Fibroblast of peridontal ligament (primary cell): ENCODE results near the gene TRPT1.
A peak's percentile ranks its signal among the peaks of the same experiment; 100 is the strongest.

ENCODE experiments used
- DNase-seq: peaks from one replicate; pipeline ENCODE4 v3.0.0-alpha.2; 2010; ENCODE audit errors: extremely low read depth

The TRPT1 gene

GRCh38 chr11:64245401-64245796, 19.4 kb upstream of the TRPT1 start:
- DNase-seq = no peak

- DNase-seq = no peak
These were observed 19.0 kb upstream of the TRPT1 start for GRCh38 chr11:64244966-64245365.

DNA sequence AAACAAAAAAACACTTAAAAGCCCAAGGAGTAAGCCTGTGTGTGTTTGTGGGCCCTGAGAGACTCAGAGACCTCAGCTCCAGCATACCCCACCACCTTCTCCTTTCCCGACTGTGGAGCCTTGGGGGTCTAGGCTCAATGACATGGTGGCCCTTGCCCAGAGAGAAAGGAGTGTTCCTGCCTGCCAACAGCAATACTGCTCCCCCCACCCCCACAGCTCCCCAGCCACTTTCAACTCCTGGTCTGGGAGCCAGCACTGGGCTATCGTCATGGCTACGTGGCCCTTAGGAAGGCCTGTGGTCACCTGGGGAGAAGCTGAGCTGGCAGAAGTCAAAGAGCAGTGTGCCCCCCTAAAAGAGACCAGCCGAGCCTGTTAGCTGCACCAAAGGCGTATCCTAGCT, 18.1 kb upstream of the TRPT1 start:
- no peak for DNase-seq

DNA sequence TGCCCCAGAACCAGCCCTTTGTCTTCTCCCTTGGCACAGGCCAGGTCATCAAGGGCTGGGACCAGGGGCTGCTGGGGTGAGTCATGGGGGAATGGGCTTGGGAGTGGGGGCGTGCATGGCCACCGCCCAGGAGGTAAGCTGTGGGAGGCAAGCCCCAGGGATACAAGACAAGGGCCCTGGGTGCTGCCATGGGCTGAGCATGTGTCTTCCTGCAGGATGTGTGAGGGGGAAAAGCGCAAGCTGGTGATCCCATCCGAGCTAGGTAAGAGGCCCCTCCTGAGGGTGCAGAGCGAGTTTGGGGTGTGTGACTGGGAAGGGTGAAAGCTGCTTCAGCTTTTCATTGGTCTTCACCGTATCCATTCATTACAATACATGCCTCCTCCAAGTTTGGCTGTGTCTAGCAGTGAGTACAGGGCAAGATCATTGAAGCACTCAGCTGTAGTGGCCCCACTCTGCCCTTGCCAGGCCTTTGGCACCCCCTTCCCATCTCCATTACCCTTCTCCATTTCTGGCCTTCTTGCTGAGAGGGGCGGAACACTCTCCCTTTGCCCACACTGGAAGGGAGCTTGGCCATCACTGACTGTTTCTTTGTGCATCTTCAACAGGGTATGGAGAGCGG, 17.4 kb upstream of the TRPT1 start:
- DNase-seq = no peak

GRCh38 chr11:64241491-64242374, 15.7 kb upstream of the TRPT1 start:
- DNase-seq = no peak

DNA sequence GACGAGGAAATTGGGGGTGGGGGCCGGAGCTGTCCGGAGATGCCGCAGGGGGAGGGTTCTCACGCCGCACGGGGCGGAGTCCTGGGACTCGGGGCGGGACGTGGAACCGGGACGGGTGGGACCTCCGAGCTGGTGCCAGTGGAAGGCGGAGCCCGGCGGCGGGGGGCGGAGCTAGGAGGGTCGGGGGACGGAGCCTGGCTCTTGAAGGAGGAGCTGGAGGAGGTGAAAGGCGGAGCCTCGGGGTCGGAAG, 15.2 kb upstream of the TRPT1 start:
- peak; percentile 98 for DNase-seq

- DNase-seq = peak; percentile 94
These were observed 14.7 kb upstream of the TRPT1 start, which contains the start of gene FKBP2 for GRCh38 chr11:64240435-64241240. FKBP2 (plus strand) TSS chr11:64241095; CDS start chr11:64242388, 1,293 bp downstream.

DNA sequence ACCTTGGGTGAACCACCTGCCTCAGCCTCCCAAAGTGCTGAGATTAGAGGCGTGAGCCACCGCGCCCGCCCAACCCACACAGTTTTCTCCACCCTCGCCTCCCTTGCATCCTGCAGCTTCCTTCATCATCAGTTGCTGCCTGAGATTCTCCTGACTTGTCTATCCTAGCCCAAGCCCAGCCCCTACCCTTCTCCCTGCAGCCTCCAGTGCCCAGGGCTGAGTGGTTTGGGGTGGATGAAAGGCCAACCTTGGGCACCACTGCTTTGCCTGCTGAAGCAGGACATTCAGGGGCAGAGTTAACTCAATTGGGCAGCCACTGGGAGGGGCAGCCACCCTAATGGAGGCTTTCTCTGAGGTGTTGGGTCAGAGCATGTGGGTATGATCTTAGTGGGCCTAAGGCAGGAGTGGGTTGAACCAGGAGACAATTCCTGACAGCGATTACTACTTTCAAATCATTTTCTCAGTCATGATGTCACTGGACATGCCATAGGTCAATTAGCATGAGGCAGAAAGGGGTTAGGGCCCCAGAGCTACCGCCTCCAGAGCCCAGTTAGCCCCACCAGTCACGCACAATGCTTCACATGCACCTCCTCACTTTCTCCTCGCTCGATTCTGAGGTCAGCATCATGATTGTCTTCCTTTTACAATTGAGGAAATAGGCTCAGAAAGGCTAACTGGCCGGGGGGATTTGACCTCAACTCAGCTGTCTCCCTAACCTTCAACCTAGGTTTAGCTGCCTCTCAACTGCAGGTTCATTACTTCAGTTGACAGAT, 13.9 kb upstream of the TRPT1 start:
- no peak for DNase-seq

GRCh38 chr11:64238999-64239398, 13.0 kb upstream of the TRPT1 start:
- no peak for DNase-seq

GRCh38 chr11:64238076-64238475, 12.1 kb upstream of the TRPT1 start:
- DNase-seq = no peak

DNA sequence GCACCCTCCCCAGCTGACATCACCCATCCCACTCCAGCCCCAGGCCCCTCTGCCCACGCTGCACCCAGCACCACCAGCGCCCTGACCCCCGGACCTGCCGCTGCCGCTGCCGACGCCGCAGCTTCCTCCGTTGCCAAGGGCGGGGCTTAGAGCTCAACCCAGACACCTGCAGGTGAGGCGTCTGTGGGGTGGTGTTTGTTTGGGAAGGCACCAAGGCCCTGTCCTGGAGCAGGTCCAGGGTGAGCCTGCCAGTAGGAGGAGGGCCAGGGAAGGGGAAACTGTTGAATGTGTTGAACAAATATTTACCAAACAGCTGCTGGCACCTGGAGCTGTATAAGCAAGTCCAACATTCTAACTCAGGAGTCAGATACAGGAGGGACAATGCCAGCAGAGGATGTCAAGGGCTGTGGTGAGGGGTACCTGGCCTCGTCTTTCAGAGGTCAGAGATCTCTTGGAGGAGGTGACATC, 11.5 kb upstream of the TRPT1 start:
- DNase-seq = no peak

DNA sequence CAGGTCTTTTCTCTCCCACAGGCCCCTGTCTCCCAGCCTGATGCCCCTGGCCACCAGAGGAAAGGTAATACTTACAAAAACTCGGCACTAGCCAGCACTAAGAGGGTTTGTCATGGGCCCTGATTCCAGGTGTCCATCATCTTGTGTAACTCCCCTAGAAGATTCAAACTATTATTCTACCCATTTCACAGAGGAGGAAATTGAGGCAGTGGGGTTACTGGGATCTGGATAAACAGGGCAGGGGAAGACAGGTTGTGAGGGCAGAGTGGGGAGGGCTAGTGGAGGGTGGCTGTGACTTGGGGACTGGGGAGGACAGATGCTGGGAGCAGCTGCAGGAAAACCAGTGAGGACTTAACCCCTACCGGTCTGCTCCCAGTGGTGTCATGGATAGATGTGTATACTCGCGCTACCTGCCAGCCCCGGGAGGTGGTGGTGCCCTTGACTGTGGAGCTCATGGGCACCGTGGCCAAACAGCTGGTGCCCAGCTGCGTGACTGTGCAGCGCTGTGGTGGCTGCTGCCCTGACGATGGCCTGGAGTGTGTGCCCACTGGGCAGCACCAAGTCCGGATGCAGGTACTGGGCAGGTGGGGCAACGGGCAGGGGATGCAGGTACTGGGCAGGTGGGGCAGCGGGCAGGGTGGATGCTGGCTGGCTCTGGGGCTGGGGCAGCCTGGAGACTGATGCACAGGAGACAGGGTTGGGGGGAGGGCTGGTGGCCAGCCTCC, 9.6 kb upstream of the TRPT1 start:
- DNase-seq = no peak

DNA sequence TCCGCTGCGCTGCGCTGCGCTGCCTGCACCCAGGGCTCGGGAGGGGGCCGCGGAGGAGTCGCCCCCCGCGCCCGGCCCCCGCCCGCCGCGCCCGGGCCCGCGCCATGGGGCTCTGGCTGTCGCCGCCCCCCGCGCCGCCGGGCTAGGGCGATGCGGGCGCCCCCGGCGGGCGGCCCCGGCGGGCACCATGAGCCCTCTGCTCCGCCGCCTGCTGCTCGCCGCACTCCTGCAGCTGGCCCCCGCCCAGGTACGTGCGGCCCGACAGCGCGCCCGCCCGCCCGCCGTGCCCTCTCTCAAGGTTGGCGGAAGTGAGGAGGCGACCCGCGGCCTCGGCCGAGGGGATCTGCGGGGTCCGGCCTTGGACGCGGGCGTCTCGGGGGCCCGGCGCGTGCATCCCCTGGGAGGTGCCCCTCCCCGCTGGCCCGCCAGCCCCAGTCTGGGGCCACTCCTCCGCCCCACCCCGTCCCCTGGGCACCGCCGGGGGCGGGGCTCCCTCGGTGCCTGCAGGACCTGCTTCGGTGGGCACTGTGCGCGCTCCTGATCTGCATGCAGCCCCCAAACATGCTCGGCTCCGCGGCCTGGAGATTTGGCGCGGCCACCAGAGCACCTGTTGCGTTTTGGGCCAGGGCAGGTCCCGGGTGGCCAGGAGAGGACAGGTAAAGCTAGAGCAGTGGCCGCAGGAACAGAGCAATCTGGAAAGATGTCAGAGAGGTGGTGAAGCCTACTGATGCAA, 8.8 kb upstream of the TRPT1 start:
- no peak for DNase-seq

DNA sequence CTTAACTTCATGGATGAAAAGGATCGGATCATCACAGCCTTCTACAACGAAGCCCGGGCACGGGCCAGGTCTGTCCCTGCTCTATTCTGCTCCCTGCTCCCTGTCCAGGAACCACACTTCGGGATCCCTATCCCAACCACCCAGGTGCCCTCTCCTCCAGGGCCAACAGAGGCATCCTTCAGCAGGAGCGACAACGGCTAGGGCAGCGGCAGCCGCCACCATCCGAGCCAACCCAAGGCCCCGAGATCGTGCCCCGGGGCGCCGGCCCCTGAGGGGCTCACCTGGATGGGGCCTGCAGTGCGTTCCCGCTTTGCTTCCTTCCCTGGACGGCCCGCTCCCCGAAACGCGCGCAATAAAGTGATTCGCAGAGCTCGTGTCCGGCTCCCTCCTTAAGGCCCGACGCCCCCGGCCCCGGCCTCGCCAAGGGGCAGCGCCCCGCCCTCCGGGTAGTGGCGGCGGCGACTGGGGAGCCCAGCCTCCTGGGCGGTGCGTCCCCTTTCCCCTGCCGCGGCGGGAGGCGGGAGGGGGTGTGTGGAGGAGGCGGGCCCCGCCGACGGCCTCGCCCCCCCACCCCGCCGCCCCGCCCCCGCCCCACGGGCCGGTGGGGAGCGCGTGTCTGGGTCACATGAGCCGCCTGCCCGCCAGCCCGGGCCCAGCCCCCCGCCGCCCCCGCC, 8.1 kb upstream of the TRPT1 start, which contains the start of gene VEGFB:
VEGFB (plus strand) TSS at position 672 of the 674 bp plus-strand sequence. CDS start 250 bp downstream, outside the sequence.
- DNase-seq = no peak

GRCh38 chr11:64232967-64233315, 7.0 kb upstream of the TRPT1 start:
- no peak for DNase-seq

GRCh38 chr11:64232182-64232966, 6.4 kb upstream of the TRPT1 start:
- no peak for DNase-seq

DNA sequence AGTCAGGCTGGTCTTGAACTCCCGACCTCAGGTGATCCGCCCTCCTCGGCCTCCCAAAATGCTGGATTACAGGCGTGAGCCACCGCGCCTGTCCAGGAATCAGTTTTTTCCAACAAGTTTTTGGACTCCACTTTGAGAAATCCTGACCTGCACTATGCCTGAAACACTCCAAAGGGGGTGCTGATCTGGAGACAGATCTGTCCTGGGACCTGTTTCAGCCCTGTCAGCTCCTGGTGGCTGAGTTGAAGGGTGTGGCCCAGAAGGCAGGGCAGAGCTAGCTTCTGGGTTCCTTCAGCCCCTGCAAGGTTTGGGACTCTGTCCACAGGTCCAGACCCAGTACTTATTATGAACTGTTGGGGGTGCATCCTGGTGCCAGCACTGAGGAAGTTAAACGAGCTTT, 5.6 kb upstream of the TRPT1 start:
- DNase-seq = no peak

DNA sequence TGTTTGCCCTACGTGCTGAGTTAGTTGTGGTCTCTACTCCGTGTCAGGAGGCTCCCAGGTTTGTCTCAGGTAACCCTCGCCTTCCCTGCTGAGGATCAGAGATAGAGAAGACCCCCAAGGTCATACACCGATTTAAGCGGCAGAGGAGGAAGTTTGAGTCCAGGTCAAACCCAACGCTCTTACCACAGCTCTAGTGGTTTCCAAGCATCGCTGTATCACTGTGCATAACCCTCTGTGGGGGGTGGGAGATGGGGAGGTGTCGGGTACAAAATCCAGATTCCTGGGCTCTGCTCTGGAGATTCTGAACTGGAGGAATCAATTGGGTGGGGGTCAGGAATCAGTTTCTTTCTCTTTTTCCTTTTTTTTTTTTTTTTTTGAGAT, 5.0 kb upstream of the TRPT1 start:
- no peak for DNase-seq
